NCI-H82 (cell line): ENCODE data around the gene KIF6.

ENCODE experiments used
- DNase-seq: peaks from one replicate; lab custom pipeline; 2025; lab: John Stamatoyannopoulos, UW

The KIF6 gene

GRCh38 chr6:39593646-39594045 lies 131.6 kb downstream of the KIF6 start:
- no peak for DNase-seq

- no peak for DNase-seq
Measured at GRCh38 chr6:39590871-39591393, 134.3 kb downstream of the KIF6 start.

- no peak for DNase-seq
Measured at GRCh38 chr6:39587080-39587479, 138.1 kb downstream of the KIF6 start.

GRCh38 chr6:39585641-39586040 lies 139.6 kb downstream of the KIF6 start:
- no peak for DNase-seq

- DNase-seq: no peak
Measured at GRCh38 chr6:39577446-39578165, 147.6 kb downstream of the KIF6 start.

- no peak for DNase-seq
Measured at GRCh38 chr6:39576556-39577303, 148.5 kb downstream of the KIF6 start.

GRCh38 chr6:39574991-39575390 lies 150.2 kb downstream of the KIF6 start:
- no peak for DNase-seq

- no peak for DNase-seq
Measured at GRCh38 chr6:39573541-39573940, 151.7 kb downstream of the KIF6 start.

- DNase-seq: no peak
Measured at GRCh38 chr6:39572661-39573340, 152.4 kb downstream of the KIF6 start.

GRCh38 chr6:39568896-39569295 lies 156.3 kb downstream of the KIF6 start:
- DNase-seq: no peak

- no peak for DNase-seq
Measured at GRCh38 chr6:39567091-39567490, 158.1 kb downstream of the KIF6 start.

- no peak for DNase-seq
Measured at GRCh38 chr6:39566456-39566855, 158.8 kb downstream of the KIF6 start.

- DNase-seq: no peak
Measured at GRCh38 chr6:39565956-39566355, 159.3 kb downstream of the KIF6 start.

- DNase-seq: no peak
Measured at GRCh38 chr6:39563566-39564311, 161.5 kb downstream of the KIF6 start.

GRCh38 chr6:39561536-39562266 lies 163.5 kb downstream of the KIF6 start:
- DNase-seq: no peak

GRCh38 chr6:39560915-39561314 lies 164.3 kb downstream of the KIF6 start:
- no peak for DNase-seq

GRCh38 chr6:39558591-39559190 lies 166.5 kb downstream of the KIF6 start:
- no peak for DNase-seq

GRCh38 chr6:39558079-39558478 lies 167.1 kb downstream of the KIF6 start:
- DNase-seq: no peak

GRCh38 chr6:39555136-39555535 lies 170.1 kb downstream of the KIF6 start:
- no peak for DNase-seq

- no peak for DNase-seq
Measured at GRCh38 chr6:39553860-39554802, 171.1 kb downstream of the KIF6 start.
